ENCODE data around the gene GGA1.

GRCh38 chr22:37582526-37582925, 26.1 kb upstream of the GGA1 start:
- TF ChIP-seq, protein P1, sequence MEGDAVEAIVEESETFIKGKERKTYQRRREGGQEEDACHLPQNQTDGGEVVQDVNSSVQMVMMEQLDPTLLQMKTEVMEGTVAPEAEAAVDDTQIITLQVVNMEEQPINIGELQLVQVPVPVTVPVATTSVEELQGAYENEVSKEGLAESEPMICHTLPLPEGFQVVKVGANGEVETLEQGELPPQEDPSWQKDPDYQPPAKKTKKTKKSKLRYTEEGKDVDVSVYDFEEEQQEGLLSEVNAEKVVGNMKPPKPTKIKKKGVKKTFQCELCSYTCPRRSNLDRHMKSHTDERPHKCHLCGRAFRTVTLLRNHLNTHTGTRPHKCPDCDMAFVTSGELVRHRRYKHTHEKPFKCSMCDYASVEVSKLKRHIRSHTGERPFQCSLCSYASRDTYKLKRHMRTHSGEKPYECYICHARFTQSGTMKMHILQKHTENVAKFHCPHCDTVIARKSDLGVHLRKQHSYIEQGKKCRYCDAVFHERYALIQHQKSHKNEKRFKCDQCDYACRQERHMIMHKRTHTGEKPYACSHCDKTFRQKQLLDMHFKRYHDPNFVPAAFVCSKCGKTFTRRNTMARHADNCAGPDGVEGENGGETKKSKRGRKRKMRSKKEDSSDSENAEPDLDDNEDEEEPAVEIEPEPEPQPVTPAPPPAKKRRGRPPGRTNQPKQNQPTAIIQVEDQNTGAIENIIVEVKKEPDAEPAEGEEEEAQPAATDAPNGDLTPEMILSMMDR (IDR thresholded peaks at IDR 0.05; ENCODE audit: borderline replicate concordance, extremely low read depth, low read length, poor library complexity, severe bottlenecking): no peak
- no peak for TF ChIP-seq EZH2 (IDR thresholded peaks at IDR 0.05; ENCODE audit: borderline replicate concordance, low read depth, low read length, severe bottlenecking)

Measured in DND-41 (cell line).